ENCODE measurements around the gene MAGI1. TPM values are rescaled to one million over a fixed set of nuclear protein-coding genes. Genes with fewer than 3 reads are reported as not detected.

MAGI1 gene
- total RNA-seq, 2 donors from 2014 or later: 37.5 to 51.6 TPM

GRCh38 chr3:65846936-65847335 lies 191.8 kb downstream of the MAGI1 start:
- WGBS: 31% methylated on average over 1 of the region's 1 CpG
- Histone ChIP-seq H3K4me1 (replicated peaks) (no peaks in the 10 kb centered on the region), H3K36me3 (no peaks in the 10 kb centered on the region), H3K27me3 (replicated peaks; ENCODE audit: insufficient read depth) (no peaks in the 10 kb centered on the region), H3K4me3 (no peak overlapping the region), H3K27ac (no peak overlapping the region), H3K9me3 (no peaks in the 10 kb centered on the region)
- no peak for DNase-seq (ENCODE audit: low spot score)
- intact Hi-C loops (cut with DNase I): no loop called here
- TF ChIP-seq POLR2A (IDR thresholded peaks at IDR 0.05) (no peak), CTCF (IDR thresholded peaks at IDR 0.05) (no peak), POLR2AphosphoS5 (IDR thresholded peaks at IDR 0.05) (no peak)

DNA sequence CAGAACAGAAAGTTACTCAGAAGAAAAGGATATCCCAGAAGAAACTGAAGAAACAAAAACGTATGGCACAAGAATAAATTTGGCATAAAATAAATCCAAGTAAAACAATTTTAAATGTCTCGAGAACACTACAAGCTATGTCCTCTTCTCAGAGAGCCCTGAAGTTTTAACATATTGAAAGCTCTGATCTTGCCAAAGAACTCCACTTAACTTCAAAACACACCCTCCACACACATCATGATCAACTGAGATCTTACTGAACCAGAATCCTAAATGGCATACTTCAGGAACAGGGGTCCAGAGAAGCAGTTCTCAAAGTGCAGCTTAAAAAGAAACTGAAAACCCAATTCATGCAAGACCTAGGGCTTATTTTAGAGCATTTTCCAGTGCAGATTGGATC lies 194.3 kb downstream of the MAGI1 start:
- no peak for DNase-seq (ENCODE audit: low spot score)
- Histone ChIP-seq H3K4me3 (no peak overlapping the region), H3K4me1 (replicated peaks) (no peaks in the 10 kb centered on the region), H3K36me3 (no peaks in the 10 kb centered on the region), H3K27me3 (replicated peaks; ENCODE audit: insufficient read depth) (no peaks in the 10 kb centered on the region), H3K9me3 (no peaks in the 10 kb centered on the region), H3K27ac (no peak overlapping the region)
- WGBS: 52% methylated on average over 2 of the region's 2 CpGs
- intact Hi-C loops (cut with DNase I): no loop called here
- no peak for TF ChIP-seq POLR2AphosphoS5 (IDR thresholded peaks at IDR 0.05)
- TF ChIP-seq CTCF (IDR thresholded peaks at IDR 0.05): no peak
- TF ChIP-seq POLR2A (IDR thresholded peaks at IDR 0.05): no peak

DNA sequence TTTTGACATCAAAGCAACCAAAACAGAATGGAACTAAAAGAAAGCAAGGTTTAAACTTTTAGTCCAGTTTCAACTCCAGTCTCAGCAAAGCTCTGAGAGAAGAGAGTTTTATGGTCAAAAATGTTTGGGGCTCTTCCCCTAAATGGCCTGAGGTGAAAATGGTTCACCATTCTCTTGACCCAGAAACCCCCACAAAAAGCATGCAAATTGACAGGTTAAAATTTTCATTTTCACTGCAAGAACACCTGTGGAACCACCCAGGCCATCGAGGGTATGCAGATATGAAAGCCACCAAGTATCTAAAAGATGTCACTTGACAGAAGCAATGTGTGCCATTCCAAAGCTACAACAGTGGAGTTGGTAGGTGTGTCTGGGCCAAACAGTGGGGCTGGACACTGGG lies 195.0 kb downstream of the MAGI1 start:
- Histone ChIP-seq H3K4me3 (no peak overlapping the region), H3K9me3 (no peaks in the 10 kb centered on the region), H3K4me1 (replicated peaks) (no peaks in the 10 kb centered on the region), H3K36me3 (no peaks in the 10 kb centered on the region), H3K27me3 (replicated peaks; ENCODE audit: insufficient read depth) (no peaks in the 10 kb centered on the region), H3K27ac (no peak overlapping the region)
- no peak for DNase-seq (ENCODE audit: low spot score)
- intact Hi-C loops (cut with DNase I): no loop called here
- 95% methylated on average over 1 of the region's 1 CpG for WGBS
- TF ChIP-seq POLR2AphosphoS5 (IDR thresholded peaks at IDR 0.05): no peak

- 95% methylated on average over 4 of the region's 4 CpGs for WGBS
- Histone ChIP-seq H3K27ac (no peak overlapping the region), H3K36me3 (no peaks in the 10 kb centered on the region), H3K4me1 (replicated peaks) (no peaks in the 10 kb centered on the region), H3K27me3 (replicated peaks; ENCODE audit: insufficient read depth) (no peaks in the 10 kb centered on the region), H3K9me3 (no peaks in the 10 kb centered on the region), H3K4me3 (no peak overlapping the region)
- no peak for DNase-seq (ENCODE audit: low spot score)
- TF ChIP-seq CTCF (IDR thresholded peaks at IDR 0.05): no peak
- TF ChIP-seq POLR2A (IDR thresholded peaks at IDR 0.05): no peak
- no peak for TF ChIP-seq POLR2AphosphoS5 (IDR thresholded peaks at IDR 0.05)
- intact Hi-C loops (cut with DNase I): no loop called here
Observed at GRCh38 chr3:65837604-65838003, 201.1 kb downstream of the MAGI1 start.

- Histone ChIP-seq H3K4me3 (no peak overlapping the region), H3K9me3 (no peaks in the 10 kb centered on the region), H3K27ac (no peak overlapping the region), H3K4me1 (replicated peaks) (peaks cover 2% of the 10 kb centered on the region), H3K36me3 (no peaks in the 10 kb centered on the region), H3K27me3 (replicated peaks; ENCODE audit: insufficient read depth) (no peaks in the 10 kb centered on the region)
- 94% methylated on average over 1 of the region's 1 CpG for WGBS
- TF ChIP-seq CTCF (IDR thresholded peaks at IDR 0.05): no peak
- no peak for TF ChIP-seq POLR2AphosphoS5 (IDR thresholded peaks at IDR 0.05)
- no peak for TF ChIP-seq POLR2A (IDR thresholded peaks at IDR 0.05)
- no peak for DNase-seq (ENCODE audit: low spot score)
- intact Hi-C loops (cut with DNase I): no loop called here
Observed at GRCh38 chr3:65836047-65836446, 202.7 kb downstream of the MAGI1 start.

Data from prostate gland (tissue), 2 donors.